GM20431 (cell line): ENCODE measurements around the gene CCDC97.
"Not testable (repeated sequence)": the region's sequence is repeated elsewhere in the genome, so short reads cannot be mapped to it uniquely, and the experiment has no call there.

Experiments used
- in situ Hi-C: fragments of 300-500 bp; cut with MseI, MboI; formaldehyde crosslinking; loops from one replicate; pipeline ENCODE4 v1.15.0; 2020; ENCODE audit warnings: low sequenced_read_pairs; ENCODE audit not compliant: unreplicated experiment

The CCDC97 gene

GRCh38 chr19:41356984-41357739 is 47.2 kb downstream of the CCDC97 start:
- in situ Hi-C loops: no loop called here

- in situ Hi-C loops: no loop called here
Measured at GRCh38 chr19:41357746-41358145, 47.8 kb downstream of the CCDC97 start.

GRCh38 chr19:41359741-41360140 is 49.8 kb downstream of the CCDC97 start:
- in situ Hi-C loops: no loop called here

GRCh38 chr19:41362143-41362847 is 52.3 kb downstream of the CCDC97 start:
- in situ Hi-C loops: no loop called here

- in situ Hi-C loops: no loop called here
Measured at GRCh38 chr19:41363371-41363752, 53.4 kb downstream of the CCDC97 start.

GRCh38 chr19:41363753-41364523 is 54.0 kb downstream of the CCDC97 start, which contains the start of gene B9D2:
B9D2 (minus strand) TSS chr19:41364149; CDS start chr19:41363519, 630 bp downstream.
- in situ Hi-C loops: no loop called here

- in situ Hi-C loops: no loop called here
Measured at GRCh38 chr19:41364524-41365391, 54.8 kb downstream of the CCDC97 start.

- in situ Hi-C loops: no loop called here
Measured at GRCh38 chr19:41366089-41366488, 56.1 kb downstream of the CCDC97 start.

- in situ Hi-C loops: no loop called here
Measured at GRCh38 chr19:41367848-41368301, 57.9 kb downstream of the CCDC97 start.

- in situ Hi-C loops: no loop called here
Measured at GRCh38 chr19:41369769-41370168, 59.8 kb downstream of the CCDC97 start.

- in situ Hi-C loops: not testable (repeated sequence)
Measured at GRCh38 chr19:41371119-41371518, 61.1 kb downstream of the CCDC97 start.

GRCh38 chr19:41371541-41371940 is 61.6 kb downstream of the CCDC97 start:
- in situ Hi-C loops: no loop called here

GRCh38 chr19:41372501-41372900 is 62.5 kb downstream of the CCDC97 start:
- in situ Hi-C loops: no loop called here

GRCh38 chr19:41373993-41374392 is 64.0 kb downstream of the CCDC97 start:
- in situ Hi-C loops: no loop called here
